Panc1 (cell line): Measurements from ENCODE around the gene SYT9. TPM values are rescaled to one million over a fixed set of nuclear protein-coding genes. Genes with fewer than 3 reads are reported as not detected.

Experiments used
- microRNA-seq: library from miRNA; unstranded; fragments of <30 nt; microRNA quantifications from one replicate; pipeline ENCODE4 v1.1.0, GENCODE V29; 2020; ENCODE audit not compliant: unreplicated experiment
- total RNA-seq: library from RNA; stranded (reverse); gene quantifications from one replicate; pipeline ENCODE4 v1.2.1, GENCODE V29; 2021; ENCODE audit not compliant: unreplicated experiment

SYT9 gene
- total RNA-seq, 1 experiment from 2014 or later, result 3.7 TPM

Small RNA genes lying within 50 kb of the gene (microRNA-seq; reads per million reads assigned to microRNA genes)
- not detected for gene MIR302E

Other genes with a start within 250 kb of the SYT9 start
- gene ZNF214, start 231.6 kb upstream of the SYT9 start, total RNA-seq, result 3.0 TPM
- gene NLRP14, start 231.4 kb upstream of the SYT9 start, total RNA-seq, result 0.08 TPM
- gene RBMXL2, start 162.9 kb upstream of the SYT9 start, total RNA-seq, result 0.10 TPM
- gene OLFML1, start 233.6 kb downstream of the SYT9 start, total RNA-seq, result not detected